Suppressor macrophage treated with lipopolysaccharide for 1 hour (primary cell): ENCODE results near the gene CCL20.

Experiments
- DNase-seq, 3 donors: peaks; one replicate each; pipeline ENCODE4 v3.0.0-alpha.2; 2020 to 2022

Gene CCL20

GRCh38 chr2:227804975-227805374, 8.7 kb upstream of the CCL20 start:
- no peak for DNase-seq

DNA sequence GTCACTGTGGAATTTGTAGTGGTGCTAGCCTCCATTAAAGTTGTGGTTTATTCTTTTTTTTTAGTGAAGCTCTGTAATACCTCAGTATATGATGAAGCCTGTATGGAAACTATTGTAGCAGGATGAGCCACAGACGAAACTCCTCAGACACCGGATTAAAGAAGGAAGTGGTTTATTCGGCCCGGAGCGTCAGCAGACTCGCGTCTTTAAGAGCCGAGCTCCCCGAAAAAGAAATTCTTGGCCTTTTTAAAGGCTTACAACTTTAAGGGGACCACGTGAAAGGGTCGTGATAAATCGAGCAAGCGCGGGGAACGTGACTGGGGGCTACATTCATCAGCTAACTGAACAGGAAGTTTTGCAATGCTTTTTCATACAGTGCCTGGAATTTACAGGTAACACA, 8.1 kb upstream of the CCL20 start:
- peak in 2 of 3 donors; percentile 80 to 84 for DNase-seq

DNA sequence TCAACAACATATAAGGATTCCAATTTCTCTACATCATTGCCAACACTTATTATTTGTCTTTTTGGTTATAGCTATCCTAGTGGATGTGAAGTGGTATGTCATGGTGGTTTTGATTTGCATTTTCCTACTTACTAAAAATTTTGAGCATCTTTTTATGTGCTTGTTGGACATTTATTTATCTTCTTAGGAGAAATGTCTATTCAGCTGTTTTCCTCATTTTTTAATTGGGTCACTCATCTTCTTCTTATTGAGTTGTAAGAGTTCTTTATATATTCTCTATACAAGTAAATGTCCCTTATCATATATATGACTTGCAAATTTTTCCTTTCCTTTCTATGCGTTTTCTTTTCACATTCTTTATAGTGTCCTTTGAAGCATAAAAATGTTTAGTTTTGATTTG, 4.7 kb upstream of the CCL20 start:
- DNase-seq = no peak

DNA sequence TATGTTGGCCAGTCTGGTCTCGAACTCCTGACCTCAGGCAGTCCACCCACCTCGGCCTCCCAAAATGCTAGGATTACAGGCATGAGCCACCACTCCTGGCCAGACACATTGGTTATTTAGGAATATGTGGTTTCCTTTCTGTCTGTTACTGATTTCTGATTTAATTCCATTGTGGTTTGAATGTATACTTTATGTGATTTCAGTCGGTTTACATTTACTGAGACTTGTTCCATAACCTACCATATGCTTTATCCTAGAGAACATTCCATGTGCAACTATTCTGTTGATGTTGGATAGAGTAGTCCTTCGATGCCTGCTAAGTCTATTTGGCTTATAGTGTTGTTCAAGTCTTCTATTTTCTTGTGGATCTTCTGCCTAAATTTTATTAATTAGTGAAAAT, 1.6 kb upstream of the CCL20 start:
- no peak for DNase-seq

GRCh38 chr2:227813229-227813561, 447 bp upstream of the CCL20 start:
- no peak for DNase-seq

DNA sequence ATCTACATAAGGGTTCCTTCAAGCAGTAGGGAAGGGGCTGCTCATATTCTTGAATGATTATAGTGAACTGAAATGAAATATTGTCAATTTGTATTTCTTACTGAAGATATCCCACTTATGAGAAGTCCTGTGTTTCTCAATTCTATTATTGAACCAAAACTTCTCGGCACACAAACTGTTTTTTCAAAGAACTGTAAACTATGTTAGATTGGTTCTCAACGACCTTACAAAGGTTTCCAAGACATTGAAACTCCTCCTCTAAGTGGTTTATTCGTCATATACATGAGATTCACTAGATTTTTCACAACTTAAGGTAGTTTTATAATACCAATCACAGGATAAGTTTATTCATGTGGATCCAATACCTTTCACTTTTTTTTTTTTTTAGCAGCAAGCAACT, 1.4 kb downstream of the CCL20 start:
- no peak for DNase-seq

DNA sequence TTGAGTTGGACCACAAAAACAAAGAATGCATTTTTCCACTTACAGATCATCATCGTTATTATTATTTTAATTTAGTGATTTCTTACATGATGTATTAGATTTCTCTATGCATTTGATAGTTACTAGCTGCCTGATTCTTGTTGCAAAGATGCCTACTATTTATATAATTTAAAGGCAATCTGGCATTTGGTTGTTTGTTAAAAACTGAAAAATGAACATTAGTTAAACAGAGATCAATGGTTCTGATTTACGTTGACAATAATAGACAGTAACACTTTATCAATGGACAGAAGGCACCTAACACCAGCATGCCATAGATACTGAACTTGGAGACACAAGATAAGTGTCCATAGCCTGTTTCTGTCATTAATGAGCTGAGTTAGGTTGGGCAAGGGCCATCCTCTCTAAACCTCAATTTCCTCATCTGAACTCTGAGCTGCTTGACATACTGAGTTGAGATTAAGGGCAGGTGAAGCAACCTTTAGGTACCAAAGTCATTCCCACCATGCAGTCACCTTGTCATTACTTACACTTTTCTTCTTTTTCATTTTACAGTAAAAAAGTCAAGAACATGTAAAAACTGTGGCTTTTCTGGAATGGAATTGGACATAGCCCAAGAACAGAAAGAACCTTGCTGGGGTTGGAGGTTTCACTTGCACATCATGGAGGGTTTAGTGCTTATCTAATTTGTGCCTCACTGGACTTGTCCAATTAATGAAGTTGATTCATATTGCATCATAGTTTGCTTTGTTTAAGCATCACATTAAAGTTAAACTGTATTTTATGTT, 3.1 kb downstream of the CCL20 start:
- DNase-seq = no peak

DNA sequence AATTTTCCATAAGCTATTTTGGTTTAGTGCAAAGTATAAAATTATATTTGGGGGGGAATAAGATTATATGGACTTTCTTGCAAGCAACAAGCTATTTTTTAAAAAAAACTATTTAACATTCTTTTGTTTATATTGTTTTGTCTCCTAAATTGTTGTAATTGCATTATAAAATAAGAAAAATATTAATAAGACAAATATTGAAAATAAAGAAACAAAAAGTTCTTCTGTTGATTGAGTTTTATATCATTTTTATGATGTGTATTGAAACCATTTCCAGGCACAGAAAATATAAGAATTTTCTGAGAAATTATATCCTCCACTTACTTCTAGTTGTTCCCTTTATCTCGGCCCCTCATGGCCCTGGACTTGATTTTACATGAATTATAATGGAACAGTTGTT, 3.7 kb downstream of the CCL20 start:
- no peak for DNase-seq

DNA sequence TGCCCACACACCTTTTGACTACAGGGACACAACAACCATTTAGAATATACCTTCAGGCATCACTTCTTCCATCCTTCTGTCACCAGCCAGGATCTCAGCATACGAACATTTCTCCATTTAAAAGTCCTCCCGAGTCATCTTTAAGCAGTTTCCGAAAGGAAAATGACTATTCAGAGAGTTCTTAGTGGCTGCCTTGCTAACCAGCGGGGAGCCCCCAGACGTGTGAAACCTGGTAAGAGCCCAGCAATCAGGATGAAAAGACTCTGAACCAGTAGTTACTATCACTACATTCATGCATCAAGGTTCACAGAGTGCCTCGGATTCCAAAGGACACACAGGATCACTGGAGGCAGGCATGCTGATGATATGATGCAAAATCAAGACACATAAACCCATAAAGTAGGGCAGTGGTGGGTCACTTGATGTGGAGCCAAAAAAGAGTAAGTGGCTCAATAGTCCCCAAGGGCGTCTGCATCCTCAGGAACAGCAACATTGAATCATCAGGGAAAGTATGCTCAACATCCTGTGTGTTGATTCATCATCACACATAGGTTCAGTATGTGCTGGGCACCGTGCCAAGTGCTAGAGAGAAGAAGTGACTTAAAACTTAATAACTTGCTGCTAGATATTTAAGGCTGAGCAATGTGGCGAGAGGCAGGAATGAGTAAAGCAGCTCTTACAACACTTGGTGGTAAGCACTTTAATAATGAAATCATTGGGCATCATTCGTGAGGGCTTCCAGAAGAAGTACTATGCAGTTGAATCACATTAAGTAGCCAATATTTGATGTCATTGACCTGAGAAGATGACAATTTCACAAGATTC, 4.4 kb downstream of the CCL20 start:
- peak; percentile 96 to 100 (median 99) for DNase-seq

DNA sequence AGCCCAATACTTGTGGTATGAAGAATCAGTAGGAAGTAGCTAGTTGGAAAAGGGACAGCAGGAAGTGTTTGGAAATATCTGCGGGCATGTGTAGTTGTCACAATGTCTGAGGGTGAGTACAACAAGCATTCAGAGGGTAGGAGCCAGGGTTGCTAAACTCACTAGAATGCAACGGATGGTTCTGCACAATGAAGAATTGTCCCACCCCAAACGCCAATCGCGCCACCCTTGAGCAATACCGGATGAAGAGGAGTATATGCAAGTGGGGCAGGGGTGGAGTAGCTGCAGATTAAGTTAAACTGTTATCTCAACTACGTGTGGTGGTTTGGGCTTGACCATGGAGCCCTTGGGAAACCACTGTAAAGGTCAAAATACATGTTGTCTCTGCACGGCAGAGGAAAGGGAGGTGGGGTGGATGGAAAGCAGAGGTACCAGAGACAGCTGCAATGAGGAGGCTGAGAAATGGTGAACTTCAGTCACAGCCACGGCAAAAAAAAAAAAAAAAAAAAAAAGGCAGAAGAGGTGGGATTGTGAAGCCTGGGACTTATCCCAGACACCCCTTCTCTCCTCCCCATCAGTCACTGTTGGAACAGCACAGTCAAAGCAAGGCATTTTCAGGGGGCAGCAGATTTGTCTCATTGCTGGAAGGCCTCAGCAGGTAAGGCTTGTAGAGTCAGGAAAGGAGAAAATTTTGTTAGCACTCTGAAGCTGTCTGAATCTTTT, 5.2 kb downstream of the CCL20 start:
- DNase-seq = no peak

GRCh38 chr2:227819398-227819697, 5.7 kb downstream of the CCL20 start:
- DNase-seq = no peak

GRCh38 chr2:227821043-227821942, 7.7 kb downstream of the CCL20 start:
- peak in 1 of 3 donors; percentile 37 for DNase-seq

DNA sequence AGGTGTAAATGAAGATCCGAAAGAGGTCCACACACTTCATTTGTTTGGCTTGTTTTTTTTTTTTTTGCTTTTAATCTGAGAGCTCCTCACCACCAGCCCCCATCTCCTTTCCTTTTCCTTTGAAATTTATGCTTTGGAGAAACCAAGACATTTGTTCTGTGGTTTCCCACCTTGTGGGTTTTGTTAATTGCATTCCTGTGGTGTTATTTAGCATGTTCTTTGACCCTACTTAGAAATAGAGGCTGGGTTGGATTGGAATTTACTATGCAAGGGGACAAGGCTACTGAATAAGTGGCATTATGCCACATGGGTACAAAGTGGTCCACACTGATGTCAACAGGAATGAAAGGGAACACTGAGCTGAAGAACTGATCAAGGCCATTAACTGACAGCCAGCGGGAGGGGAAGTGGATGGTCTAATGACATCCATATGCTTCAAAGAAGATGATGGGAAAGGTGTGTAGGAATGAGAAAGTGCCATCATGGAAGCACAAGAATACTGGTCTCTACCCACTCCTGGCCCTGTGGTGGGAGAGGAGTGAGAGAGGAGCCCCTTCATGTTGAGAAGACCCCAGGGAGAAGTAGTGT, 8.9 kb downstream of the CCL20 start:
- DNase-seq = no peak

DNA sequence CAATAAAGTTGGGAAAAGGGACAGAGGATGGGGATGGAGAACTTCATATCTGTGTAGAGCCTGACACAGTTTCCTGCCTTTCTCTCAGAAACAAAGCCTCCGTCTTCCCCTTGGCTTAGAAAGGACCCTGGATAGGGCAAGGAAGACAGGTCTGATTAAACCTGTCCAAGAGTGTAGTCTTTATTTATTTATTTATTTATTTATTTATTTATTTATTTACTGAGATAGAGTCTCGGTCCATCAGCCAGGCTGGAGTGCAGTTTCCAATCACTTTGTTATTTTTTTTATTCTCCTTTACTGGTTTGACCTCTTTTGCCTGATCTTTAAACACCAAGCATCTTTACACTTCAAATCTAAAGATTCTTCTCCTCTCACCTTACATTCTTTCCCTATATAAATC, 10.3 kb downstream of the CCL20 start:
- no peak for DNase-seq

DNA sequence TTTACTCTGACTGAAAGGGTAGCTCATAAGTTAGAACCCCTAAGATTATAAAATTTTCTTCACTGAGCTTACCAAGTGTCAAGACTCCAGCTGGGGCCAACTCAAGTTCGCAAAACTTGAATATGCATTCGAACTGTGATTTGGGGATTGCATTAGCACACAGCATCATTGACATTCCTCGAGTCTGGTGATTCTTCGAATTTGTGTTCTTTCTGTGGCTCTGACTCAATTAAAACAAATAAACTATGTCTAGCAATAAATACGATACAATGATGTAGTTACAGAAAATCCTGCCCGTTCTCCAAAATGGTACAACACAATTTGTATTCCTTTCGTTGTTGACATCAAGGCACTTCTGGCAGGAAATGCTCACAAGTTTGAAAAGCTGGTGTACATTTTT, 11.1 kb downstream of the CCL20 start:
- DNase-seq = no peak

DNA sequence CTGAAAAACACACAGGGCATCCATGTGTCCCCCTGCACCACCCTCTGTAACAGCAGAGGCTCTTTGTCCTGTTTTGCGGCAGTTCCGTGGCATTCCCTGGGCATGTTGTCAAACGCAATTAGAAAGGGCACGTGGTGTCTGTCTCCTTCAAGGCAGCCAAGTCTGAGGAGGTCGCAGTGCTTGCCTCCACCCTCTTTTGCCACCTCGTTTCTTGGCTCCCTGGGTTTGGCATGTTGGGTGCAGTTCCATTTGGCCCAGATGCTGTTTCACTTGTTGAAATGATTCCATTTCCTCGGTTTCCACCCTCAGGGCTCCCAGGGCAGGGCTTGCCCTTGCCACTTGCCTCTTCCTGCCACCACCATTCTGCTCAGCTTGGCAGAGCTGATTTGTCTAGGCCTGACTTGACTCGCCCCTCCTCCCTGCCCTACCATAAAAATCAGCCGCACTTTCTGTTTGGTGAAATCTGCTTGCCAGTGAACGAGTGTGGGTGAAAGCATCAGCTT, 12.4 kb downstream of the CCL20 start:
- DNase-seq = no peak

GRCh38 chr2:227826563-227826962, 12.9 kb downstream of the CCL20 start:
- no peak for DNase-seq

GRCh38 chr2:227827143-227827542, 13.5 kb downstream of the CCL20 start:
- DNase-seq = peak in 2 of 3 donors; percentile 27 to 30

DNA sequence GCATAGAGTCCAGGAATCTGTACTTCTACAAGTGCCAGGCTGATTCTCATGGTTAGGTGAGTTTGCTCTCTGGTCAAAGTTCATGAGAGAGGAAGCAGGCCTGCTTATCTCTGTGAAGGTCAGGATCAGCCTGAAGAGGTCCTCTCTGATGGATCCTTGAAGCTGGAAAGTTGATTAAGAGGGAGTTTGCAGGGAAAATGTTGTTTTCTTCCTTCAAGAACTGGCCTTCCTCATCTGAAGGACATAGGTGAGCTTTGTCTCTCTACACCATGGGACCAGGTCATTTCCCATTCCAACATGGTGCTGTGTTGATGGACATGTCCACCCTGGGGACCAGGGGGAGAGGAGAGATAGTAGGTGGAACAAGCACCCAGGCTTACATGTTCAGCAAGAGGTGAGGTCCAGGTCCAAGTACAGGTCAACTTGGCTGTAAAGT, 14.9 kb downstream of the CCL20 start:
- DNase-seq = no peak

DNA sequence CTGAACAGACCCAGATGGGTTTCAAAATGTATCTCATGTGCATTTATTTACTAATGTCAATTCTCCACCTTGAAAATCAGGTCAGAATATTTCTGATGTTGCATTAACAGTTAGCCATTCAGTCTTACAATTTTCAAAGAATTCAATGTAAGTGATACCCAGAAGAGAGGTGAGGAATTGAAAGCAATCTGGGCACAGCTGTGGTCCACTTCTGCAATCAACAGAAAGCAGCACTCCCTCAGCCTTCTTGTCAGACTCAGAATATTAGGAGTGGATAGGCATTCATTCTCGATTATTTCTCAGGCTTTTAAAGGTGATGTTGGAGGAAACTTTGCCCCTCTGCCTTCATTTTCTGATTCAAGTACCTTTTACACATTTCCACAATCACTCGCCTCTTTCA, 15.7 kb downstream of the CCL20 start:
- no peak for DNase-seq

DNA sequence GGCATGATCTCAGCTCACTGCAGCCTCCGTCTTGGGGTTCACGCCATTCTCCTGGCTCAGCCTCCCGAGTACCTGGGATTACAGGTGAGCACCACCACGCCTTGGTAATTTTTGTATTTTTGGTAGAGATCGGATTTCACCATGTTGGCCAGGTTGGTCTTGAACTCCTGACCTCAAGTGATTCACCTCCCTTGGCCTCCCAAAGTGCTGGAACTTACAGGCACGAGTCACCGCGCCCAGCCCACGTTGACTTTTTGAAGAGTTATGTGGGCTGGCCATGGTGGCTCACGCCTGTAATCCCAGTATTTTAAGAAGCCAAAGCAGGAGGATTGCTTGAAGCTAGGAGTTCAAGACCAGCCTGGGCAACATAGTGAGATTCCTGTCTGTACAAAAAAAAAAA, 20.8 kb downstream of the CCL20 start:
- DNase-seq = peak; percentile 28 to 42 (median 36)
